Smooth muscle cell (in vitro differentiated cells): ENCODE results near the gene COLEC11. TPM values are rescaled to one million over a fixed set of nuclear protein-coding genes. Genes with fewer than 3 reads are reported as not detected.

Experiments
- DNase-seq: peaks from one replicate; lab custom pipeline; 2025; ENCODE audit not compliant: unreplicated experiment; lab: John Stamatoyannopoulos, UW
- H2AFZ ChIP-seq: fragments of 200-600 bp; sonication (generic); 2 replicates; pipeline ENCODE4 v1.6.0; 2016; ENCODE audit warnings: antibody characterized with exemption, low read depth, mild to moderate bottlenecking
- H3F3A ChIP-seq: fragments of 200-600 bp; sonication (generic); 2 replicates; pipeline ENCODE4 v1.6.0; 2017; ENCODE audit warnings: antibody characterized with exemption, low read depth
- H3K27ac ChIP-seq: fragments of 200-600 bp; sonication (generic); 2 replicates; pipeline ENCODE4 v1.5.1; 2016; ENCODE audit warnings: low read depth, mild to moderate bottlenecking
- H3K27me3 ChIP-seq: fragments of 200-600 bp; sonication (generic); 2 replicates; pipeline ENCODE4 v1.6.1; 2016; ENCODE audit warnings: low read depth, mild to moderate bottlenecking
- H3K36me3 ChIP-seq: fragments of 200-600 bp; sonication (generic); 2 replicates; pipeline ENCODE4 v1.5.1; 2016; ENCODE audit warnings: low read depth
- H3K4me1 ChIP-seq: fragments of 200-600 bp; sonication (generic); 2 replicates; pipeline ENCODE4 v1.5.1; 2016; ENCODE audit warnings: low read depth
- H3K4me2 ChIP-seq: fragments of 200-600 bp; sonication (generic); 2 replicates; pipeline ENCODE4 v1.6.0; 2016; ENCODE audit warnings: mild to moderate bottlenecking
- H3K4me3 ChIP-seq: fragments of 200-600 bp; sonication (generic); 2 replicates; pipeline ENCODE4 v1.5.1; 2016; ENCODE audit warnings: mild to moderate bottlenecking
- H3K79me2 ChIP-seq: fragments of 200-600 bp; sonication (generic); 2 replicates; pipeline ENCODE4 v1.6.0; 2016; ENCODE audit warnings: low read depth, mild to moderate bottlenecking
- H3K9ac ChIP-seq: fragments of 200-600 bp; sonication (generic); 2 replicates; pipeline ENCODE4 v1.6.0; 2016; ENCODE audit warnings: low read depth
- H3K9me3 ChIP-seq: fragments of 200-600 bp; sonication (generic); replicated peaks from 2 replicates; pipeline ENCODE4 v1.5.1; 2016; ENCODE audit warnings: low read depth
- H4K20me1 ChIP-seq: fragments of 200-600 bp; sonication (generic); 2 replicates; pipeline ENCODE4 v1.6.0; 2016; ENCODE audit warnings: low read depth
- WGBS: methylation state at CpG from one replicate; pipeline ENCODE4 v1.1.7; 2016; ENCODE audit warnings: low lambda C conversion rate; 5-methylcytosine and 5-hydroxymethylcytosine counted together
- polyA plus RNA-seq: library from polyadenylated mRNA; unstranded; fragments of >200 nt; fragmentation: Nextera tagmentation; extraction: Ambion mirVana; gene quantifications from 2 replicates; pipeline ENCODE4 v1.2.1, GENCODE V29; 2016
- total RNA-seq: library from RNA; depleted of rRNA; stranded (reverse); fragments of >200 nt; gene quantifications from 2 replicates; pipeline ENCODE4 v1.2.3, GENCODE V29; 2014
- TF ChIP-seq, protein P1 (sequence below): fragments of 200-600 bp; sonication (generic); IDR thresholded peaks from 2 replicates; pipeline ENCODE4 v1.5.1; 2017; ENCODE audit warnings: borderline replicate concordance, mild to moderate bottlenecking, antibody characterized with exemption; ENCODE audit not compliant: insufficient read depth, poor library complexity, severe bottlenecking

Gene COLEC11
- total and polyA plus RNA-seq, 2 experiments from 2014 or later: 18.1 to 30.8 TPM

DNA sequence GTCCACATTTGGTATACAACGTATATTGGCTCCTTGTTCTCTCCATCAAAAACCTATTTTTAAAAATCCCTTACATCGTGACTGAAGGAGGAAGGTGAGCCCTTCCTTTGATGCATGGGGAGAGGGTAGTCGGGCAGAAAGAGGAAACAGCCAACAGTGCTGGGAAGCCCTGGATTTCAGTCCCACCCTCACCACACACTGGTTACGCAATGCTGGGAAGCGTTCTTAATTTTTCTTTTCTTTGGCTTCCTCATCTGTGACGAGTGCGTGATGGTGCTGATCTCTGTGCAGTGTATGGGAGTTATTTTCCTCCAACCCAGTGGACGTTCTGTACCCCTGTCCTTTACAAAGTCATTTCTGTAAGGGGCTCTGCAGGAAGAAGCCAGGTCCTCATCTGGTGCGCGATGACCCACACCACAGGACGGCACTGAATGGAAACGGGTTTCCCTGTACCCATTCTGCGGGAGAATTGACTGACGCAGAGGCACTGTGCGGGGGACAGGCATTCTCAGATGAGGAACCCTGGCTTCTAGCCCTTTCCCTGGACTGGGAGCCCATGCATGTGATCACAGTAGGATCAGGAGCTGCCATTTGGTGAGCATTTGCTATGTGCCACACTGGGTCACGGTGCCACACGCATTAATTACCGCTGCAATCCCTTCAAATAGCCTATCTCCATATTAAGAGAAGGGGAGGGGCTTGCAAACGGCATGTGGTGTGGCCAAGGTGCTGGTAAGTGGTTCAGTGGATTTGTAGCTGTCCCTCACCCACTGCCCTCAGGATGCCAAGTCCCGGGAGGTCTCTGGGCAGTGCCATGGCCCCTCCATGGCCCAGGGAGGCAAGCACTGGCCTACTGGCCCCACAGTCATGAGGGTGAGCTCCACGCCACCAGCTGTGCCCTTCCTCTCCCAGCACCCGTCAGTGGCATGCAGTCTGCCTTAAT lies 4.3 kb downstream of the COLEC11 start:
- TF ChIP-seq, protein P1, sequence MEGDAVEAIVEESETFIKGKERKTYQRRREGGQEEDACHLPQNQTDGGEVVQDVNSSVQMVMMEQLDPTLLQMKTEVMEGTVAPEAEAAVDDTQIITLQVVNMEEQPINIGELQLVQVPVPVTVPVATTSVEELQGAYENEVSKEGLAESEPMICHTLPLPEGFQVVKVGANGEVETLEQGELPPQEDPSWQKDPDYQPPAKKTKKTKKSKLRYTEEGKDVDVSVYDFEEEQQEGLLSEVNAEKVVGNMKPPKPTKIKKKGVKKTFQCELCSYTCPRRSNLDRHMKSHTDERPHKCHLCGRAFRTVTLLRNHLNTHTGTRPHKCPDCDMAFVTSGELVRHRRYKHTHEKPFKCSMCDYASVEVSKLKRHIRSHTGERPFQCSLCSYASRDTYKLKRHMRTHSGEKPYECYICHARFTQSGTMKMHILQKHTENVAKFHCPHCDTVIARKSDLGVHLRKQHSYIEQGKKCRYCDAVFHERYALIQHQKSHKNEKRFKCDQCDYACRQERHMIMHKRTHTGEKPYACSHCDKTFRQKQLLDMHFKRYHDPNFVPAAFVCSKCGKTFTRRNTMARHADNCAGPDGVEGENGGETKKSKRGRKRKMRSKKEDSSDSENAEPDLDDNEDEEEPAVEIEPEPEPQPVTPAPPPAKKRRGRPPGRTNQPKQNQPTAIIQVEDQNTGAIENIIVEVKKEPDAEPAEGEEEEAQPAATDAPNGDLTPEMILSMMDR: no peak
- WGBS: 87% methylated on average over 22 of the region's 22 CpGs
- no peak overlapping the region for H3K4me2 ChIP-seq
- H4K20me1 ChIP-seq: no peaks in the 10 kb centered on the region
- H3K4me1 ChIP-seq: no peaks in the 10 kb centered on the region
- no peaks in the 10 kb centered on the region for H3K27me3 ChIP-seq
- no peak overlapping the region for H3K27ac ChIP-seq
- no peak overlapping the region for H3K4me3 ChIP-seq
- H3K9me3 ChIP-seq: no peaks in the 10 kb centered on the region
- H3K79me2 ChIP-seq: no peaks in the 10 kb centered on the region
- H3K36me3 ChIP-seq: no peaks in the 10 kb centered on the region
- DNase-seq: no peak
- H3F3A ChIP-seq: peaks cover 4% of the 10 kb centered on the region
- H2AFZ ChIP-seq: no peak overlapping the region
- no peak overlapping the region for H3K9ac ChIP-seq

DNA sequence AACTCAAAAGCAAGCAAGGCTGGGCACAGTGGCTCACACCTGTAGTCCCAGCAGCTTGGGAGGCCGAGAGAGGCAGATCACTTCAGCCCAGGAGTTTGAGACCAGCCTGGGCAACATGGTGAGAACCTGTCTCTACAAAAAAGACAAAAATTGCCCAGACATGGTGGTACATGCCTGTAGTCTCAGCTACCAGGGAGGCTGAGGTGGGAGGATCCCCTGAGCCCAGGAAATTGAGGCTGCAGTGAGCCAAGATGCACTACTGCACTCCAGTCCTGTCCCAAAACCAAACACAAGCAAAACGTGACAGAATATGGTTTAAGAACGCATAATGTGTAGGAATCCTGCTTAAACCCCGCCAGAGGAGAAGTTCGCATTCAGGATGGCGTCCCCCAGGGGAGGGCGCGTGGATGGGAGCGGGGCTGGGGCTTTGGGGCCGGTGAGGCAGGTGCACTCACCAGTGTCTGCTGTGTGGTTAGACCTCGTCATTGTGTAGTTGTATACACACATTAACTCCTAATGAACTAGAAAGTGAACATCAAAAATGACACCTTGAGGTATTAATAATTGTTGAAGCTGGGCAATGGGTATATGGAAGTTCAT lies 5.4 kb downstream of the COLEC11 start:
- H3K36me3 ChIP-seq: no peaks in the 10 kb centered on the region
- peaks cover 8% of the 10 kb centered on the region for H3F3A ChIP-seq
- H3K4me3 ChIP-seq: no peak overlapping the region
- H3K9me3 ChIP-seq: no peaks in the 10 kb centered on the region
- no peaks in the 10 kb centered on the region for H3K79me2 ChIP-seq
- no peak overlapping the region for H3K27ac ChIP-seq
- WGBS: 91% methylated on average over 11 of the region's 11 CpGs
- no peaks in the 10 kb centered on the region for H3K27me3 ChIP-seq
- TF ChIP-seq, protein P1: no peak
- H3K9ac ChIP-seq: no peak overlapping the region
- H2AFZ ChIP-seq: no peak overlapping the region
- H4K20me1 ChIP-seq: no peaks in the 10 kb centered on the region
- no peaks in the 10 kb centered on the region for H3K4me1 ChIP-seq
- H3K4me2 ChIP-seq: no peak overlapping the region
- DNase-seq: no peak

DNA sequence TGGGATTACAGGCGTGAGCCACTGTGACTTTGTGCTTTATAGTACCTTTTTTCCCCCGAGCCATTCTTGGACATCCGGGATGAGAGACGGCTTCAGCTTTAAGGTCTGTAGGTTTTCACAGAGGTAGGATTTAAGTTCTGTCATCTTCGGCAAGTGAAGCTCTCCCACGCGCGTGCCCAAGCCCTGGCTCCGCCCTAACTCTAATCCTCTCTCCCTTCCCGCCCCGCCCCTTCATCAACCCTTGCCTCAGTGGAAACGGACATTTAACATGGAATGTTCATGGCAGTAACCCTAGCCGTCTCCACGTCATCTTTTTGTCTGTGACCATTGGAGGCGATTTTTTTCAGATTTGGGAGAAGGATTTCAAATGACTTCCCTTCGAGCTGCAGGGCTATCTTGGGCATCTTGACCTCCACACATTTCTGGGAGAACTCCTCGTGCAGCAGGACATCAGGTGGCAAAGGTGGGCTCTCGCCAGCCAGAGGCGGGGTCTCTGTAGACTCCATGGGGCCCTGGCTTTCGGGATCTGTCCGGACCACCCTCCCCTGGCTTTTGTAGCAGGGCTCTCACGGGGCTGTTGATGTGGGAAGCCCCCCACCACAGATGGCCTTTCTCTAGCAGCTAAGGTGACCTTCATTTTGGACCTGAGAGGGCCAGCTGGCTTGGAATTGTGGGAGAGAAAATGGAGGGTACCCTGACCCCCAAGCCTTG lies 6.8 kb downstream of the COLEC11 start:
- Histone ChIP-seq H4K20me1 (no peaks in the 10 kb centered on the region), H3K36me3 (no peaks in the 10 kb centered on the region)

More for the DNA sequence above, 6.8 kb downstream of the COLEC11 start:
- Histone ChIP-seq H3K4me3 (no peak overlapping the region), H2AFZ (no peak overlapping the region), H3K9me3 (no peaks in the 10 kb centered on the region), H3K79me2 (no peaks in the 10 kb centered on the region), H3K27ac (no peak overlapping the region), H3K27me3 (no peaks in the 10 kb centered on the region), H3K4me2 (no peak overlapping the region), H3K9ac (no peak overlapping the region), H3K4me1 (no peaks in the 10 kb centered on the region), H3F3A (peaks cover 8% of the 10 kb centered on the region)
- no peak for DNase-seq
- TF ChIP-seq, protein P1: no peak
- WGBS: 74% methylated on average over 22 of the region's 22 CpGs
